ENCODE measurements around the gene BCAS1.
A peak's percentile ranks its signal among the peaks of the same experiment; 100 is the strongest.

The BCAS1 gene

GRCh38 chr20:53948383-53949318 lies 121.7 kb downstream of the BCAS1 start:
- no peak for DNase-seq (ENCODE audit: extremely low read depth in 1 of 2, low read depth in 1 of 2)

- DNase-seq (ENCODE audit: extremely low read depth in 1 of 2, low read depth in 1 of 2) = no peak
Observed at GRCh38 chr20:53947501-53948195, 122.7 kb downstream of the BCAS1 start.

GRCh38 chr20:53946106-53946505 lies 124.3 kb downstream of the BCAS1 start:
- no peak for DNase-seq (ENCODE audit: extremely low read depth in 1 of 2, low read depth in 1 of 2)

- DNase-seq (ENCODE audit: extremely low read depth in 1 of 2, low read depth in 1 of 2) = no peak
Observed at GRCh38 chr20:53945478-53945877, 124.9 kb downstream of the BCAS1 start.

- DNase-seq (ENCODE audit: extremely low read depth in 1 of 2, low read depth in 1 of 2) = no peak
Observed at GRCh38 chr20:53944796-53945195, 125.6 kb downstream of the BCAS1 start.

- no peak for DNase-seq (ENCODE audit: extremely low read depth in 1 of 2, low read depth in 1 of 2)
Observed at GRCh38 chr20:53943522-53944291, 126.7 kb downstream of the BCAS1 start.

GRCh38 chr20:53942973-53943372 lies 127.4 kb downstream of the BCAS1 start:
- DNase-seq (ENCODE audit: extremely low read depth in 1 of 2, low read depth in 1 of 2) = no peak

- no peak for DNase-seq (ENCODE audit: extremely low read depth in 1 of 2, low read depth in 1 of 2)
Observed at GRCh38 chr20:53942472-53942816, 128.0 kb downstream of the BCAS1 start.

- DNase-seq (ENCODE audit: extremely low read depth in 1 of 2, low read depth in 1 of 2) = no peak
Observed at GRCh38 chr20:53941680-53942471, 128.5 kb downstream of the BCAS1 start.

GRCh38 chr20:53940907-53941545 lies 129.4 kb downstream of the BCAS1 start:
- no peak for DNase-seq (ENCODE audit: extremely low read depth in 1 of 2, low read depth in 1 of 2)

- DNase-seq (ENCODE audit: extremely low read depth in 1 of 2, low read depth in 1 of 2) = no peak
Observed at GRCh38 chr20:53940360-53940702, 130.1 kb downstream of the BCAS1 start.

- peak; percentile 24 to 37 for DNase-seq (ENCODE audit: extremely low read depth in 1 of 2, low read depth in 1 of 2)
Observed at GRCh38 chr20:53939572-53940359, 130.6 kb downstream of the BCAS1 start.

GRCh38 chr20:53939190-53939571 lies 131.2 kb downstream of the BCAS1 start:
- no peak for DNase-seq (ENCODE audit: extremely low read depth in 1 of 2, low read depth in 1 of 2)

GRCh38 chr20:53938739-53939138 lies 131.7 kb downstream of the BCAS1 start:
- DNase-seq (ENCODE audit: extremely low read depth in 1 of 2, low read depth in 1 of 2) = no peak

GRCh38 chr20:53937929-53938367 lies 132.4 kb downstream of the BCAS1 start:
- DNase-seq (ENCODE audit: extremely low read depth in 1 of 2, low read depth in 1 of 2) = no peak

- DNase-seq (ENCODE audit: extremely low read depth in 1 of 2, low read depth in 1 of 2) = no peak
Observed at GRCh38 chr20:53937339-53937741, 133.1 kb downstream of the BCAS1 start.

GRCh38 chr20:53935344-53936084 lies 134.9 kb downstream of the BCAS1 start:
- DNase-seq (ENCODE audit: extremely low read depth in 1 of 2, low read depth in 1 of 2) = no peak

GRCh38 chr20:53934421-53935343 lies 135.7 kb downstream of the BCAS1 start:
- no peak for DNase-seq (ENCODE audit: extremely low read depth in 1 of 2, low read depth in 1 of 2)

Data from activated CD8-positive, alpha-beta memory T cell treated with anti-CD3 and anti-CD28 coated beads for 1 hour (primary cell).